Fibroblast of pulmonary artery (primary cell): ENCODE data around the gene MYG1.
"Not testable (repeated sequence)": the region's sequence is repeated elsewhere in the genome, so short reads cannot be mapped to it uniquely, and the experiment has no call there.

Experiments
- DNase-seq: peaks from one replicate; pipeline ENCODE4 v3.0.0-alpha.2; 2010; ENCODE audit warnings: low read depth
- H3K4me3 ChIP-seq: replicated peaks from 2 replicates; pipeline ENCODE4 v1.5.1; 2011; ENCODE audit warnings: low read depth, mild to moderate bottlenecking, control low read depth, low read length, moderate library complexity
- TF ChIP-seq, protein P1 (sequence below): IDR thresholded peaks from 2 replicates; pipeline ENCODE4 v1.5.1; 2011; ENCODE audit warnings: mild to moderate bottlenecking, control low read depth, low read length, inconsistent platforms; ENCODE audit errors: missing control alignments

The MYG1 gene

DNA sequence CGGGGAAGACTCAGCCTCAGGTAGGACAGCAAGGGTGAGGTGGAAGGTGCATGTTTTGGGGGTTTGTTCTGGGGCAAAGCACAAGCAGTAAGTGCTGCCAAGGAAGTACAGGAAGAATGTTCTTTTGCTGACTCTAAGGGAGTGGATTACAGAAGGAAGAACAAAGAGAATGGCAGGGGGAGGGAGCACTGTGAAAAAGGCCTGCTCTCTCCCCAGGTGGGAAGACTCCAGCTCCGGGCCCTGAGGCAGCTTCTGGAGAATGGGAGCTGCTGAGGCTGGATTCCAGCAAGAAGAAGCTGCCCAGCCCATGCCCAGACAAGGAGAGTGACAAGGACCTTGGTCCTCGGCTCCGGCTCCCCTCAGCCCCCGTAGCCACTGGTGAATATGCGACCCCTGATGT, 11.2 kb upstream of the MYG1 start:
- TF ChIP-seq, protein P1, sequence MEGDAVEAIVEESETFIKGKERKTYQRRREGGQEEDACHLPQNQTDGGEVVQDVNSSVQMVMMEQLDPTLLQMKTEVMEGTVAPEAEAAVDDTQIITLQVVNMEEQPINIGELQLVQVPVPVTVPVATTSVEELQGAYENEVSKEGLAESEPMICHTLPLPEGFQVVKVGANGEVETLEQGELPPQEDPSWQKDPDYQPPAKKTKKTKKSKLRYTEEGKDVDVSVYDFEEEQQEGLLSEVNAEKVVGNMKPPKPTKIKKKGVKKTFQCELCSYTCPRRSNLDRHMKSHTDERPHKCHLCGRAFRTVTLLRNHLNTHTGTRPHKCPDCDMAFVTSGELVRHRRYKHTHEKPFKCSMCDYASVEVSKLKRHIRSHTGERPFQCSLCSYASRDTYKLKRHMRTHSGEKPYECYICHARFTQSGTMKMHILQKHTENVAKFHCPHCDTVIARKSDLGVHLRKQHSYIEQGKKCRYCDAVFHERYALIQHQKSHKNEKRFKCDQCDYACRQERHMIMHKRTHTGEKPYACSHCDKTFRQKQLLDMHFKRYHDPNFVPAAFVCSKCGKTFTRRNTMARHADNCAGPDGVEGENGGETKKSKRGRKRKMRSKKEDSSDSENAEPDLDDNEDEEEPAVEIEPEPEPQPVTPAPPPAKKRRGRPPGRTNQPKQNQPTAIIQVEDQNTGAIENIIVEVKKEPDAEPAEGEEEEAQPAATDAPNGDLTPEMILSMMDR = no peak
- H3K4me3 ChIP-seq = no peak overlapping the region
- no peak for DNase-seq

DNA sequence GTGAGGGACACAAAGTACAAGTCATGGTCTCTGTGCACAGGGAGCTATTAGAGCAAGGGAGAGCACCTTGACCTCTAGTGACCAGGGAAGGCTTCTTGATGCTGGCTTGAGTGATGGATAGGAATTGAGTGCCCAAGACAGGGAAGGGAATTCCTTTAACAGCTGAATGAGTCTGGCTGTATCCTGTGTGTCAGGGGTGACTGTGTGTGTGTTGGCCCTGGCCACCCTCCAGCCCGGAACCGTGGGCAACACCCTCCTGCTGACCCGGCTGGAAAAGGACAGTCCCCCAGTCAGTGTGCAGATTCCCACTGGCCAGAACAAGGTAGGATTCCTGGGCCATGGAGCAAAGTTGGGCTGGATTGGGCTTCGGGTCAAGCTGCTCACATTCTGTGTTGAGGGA, 9.6 kb upstream of the MYG1 start:
- DNase-seq = no peak
- TF ChIP-seq, protein P1 = no peak
- no peak overlapping the region for H3K4me3 ChIP-seq

DNA sequence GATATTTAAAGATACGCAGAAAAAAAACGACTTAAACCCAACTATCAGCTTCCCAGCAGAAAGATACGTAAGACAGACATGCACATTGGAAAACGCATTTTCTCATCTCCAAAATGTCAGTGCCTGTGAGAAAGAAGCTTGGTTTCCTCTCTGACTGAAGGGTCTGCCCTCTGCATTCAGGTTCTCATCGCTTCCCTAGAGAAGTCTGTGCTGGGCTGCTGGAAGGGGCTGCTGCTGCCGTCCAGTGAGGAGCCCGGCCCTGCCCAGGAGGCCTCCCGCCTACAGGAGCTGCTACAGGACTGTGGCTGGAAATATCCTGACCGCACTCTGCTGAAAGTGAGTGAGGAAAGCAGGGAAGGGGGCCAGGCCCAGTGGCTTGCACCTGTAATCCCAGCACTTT, 8.8 kb upstream of the MYG1 start:
- DNase-seq = no peak
- TF ChIP-seq, protein P1 = no peak

DNA sequence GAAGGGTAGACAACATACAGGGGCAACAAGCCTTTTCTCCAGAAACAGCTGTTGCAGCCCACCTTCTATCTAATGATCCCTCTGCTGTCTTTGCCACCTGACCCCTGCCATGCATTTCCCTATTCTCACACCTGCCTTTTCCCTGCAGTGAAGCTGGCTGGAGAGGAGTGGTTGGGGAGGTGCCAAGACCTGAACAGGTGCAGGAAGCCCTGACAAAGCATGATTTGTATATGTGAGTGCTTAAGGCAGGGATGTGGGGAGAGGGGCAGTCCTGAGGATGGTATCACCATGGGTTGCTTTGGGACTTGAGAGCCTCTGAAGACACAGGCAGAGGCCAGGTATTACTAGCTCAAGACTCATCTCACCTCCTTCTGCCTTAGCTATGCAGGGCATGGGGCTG, 7.1 kb upstream of the MYG1 start:
- no peak overlapping the region for H3K4me3 ChIP-seq
- TF ChIP-seq, protein P1 = no peak
- no peak for DNase-seq

More for the DNA sequence above, 8.8 kb upstream of the MYG1 start:
- H3K4me3 ChIP-seq = no peak overlapping the region

DNA sequence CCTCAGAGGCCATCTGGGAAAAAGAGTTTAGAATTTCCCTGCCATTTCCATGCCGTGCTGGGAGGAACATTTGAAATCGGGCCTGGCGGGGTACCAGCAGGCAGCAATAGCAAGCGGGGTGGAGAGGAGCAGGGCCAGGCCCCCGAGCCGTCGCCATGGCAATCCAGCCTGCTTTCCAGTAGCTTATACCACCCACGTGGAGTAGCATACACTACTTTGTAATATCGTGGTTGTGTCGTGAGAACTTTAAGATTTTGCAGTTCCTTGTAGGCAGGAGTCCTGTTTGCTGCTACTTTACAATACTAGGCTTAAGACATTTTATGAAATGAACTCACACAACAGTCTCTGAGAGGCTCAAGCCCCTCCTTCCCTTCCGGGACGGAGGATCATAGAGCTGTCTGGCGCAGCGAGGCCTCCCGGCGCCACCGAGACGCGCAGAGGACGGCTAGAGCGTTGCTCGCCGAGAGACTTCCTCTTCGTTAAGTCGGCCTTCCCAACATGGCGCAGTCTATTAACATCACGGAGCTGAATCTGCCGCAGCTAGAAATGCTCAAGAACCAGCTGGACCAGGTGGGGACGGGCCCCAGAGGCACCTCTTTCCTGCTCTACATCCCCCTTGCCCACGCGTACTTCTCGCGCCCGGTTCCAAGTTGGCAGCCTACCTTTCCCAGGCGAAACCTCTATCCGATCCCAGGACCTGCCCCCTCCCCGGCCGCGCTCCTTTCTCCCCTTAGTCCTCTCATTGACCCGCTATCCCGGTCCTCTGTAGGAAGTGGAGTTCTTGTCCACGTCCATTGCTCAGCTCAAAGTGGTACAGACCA, 4.2 kb upstream of the MYG1 start, which contains the start of gene PFDN5:
Gene PFDN5 (plus strand): TSS at position 473 of the 821 bp plus-strand sequence. CDS start 26 bp downstream, at position 499.
- peak; percentile 95 for DNase-seq
- TF ChIP-seq, protein P1 = peak; percentile 7
- H3K4me3 ChIP-seq = peak within 1 kb of the TSS; percentile 68

DNA sequence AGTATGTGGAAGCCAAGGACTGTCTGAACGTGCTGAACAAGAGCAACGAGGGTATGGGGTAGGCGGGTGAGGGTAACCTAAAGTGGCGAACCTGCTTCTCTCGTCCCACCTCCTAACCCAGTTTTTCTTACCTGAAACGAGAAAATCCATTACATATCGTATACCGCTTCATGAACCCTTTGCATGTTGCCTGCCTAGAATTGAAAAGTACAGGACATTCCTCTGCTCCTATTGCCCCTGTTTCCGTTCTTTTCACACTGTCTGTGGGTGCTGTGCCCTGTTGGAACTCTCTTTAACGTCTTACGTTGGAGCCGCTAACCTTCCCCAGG, 3.6 kb upstream of the MYG1 start:
- no peak for DNase-seq
- TF ChIP-seq, protein P1 = no peak
- peak overlapping the region; percentile 68 for H3K4me3 ChIP-seq

DNA sequence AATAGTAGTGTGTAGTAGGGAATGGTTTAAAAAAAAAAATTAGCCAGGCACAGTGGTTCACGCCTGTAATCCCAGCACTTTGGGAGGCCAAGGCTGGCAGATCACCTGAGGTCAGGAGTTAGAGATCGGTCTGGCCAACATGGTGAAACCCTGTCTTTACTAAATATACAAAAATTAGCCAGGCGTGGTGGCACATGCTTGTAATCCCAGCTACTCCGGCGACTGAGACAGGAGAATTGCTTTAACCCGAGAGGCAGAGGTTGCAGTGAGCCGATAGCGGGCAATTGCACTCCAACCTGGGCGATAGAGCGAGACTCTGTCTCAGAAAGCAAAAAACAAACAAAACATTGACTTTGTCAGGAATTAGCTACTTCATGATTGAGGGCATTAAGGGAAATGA, 2.4 kb upstream of the MYG1 start:
- DNase-seq, H3K4me3 ChIP-seq: not testable (repeated sequence)
